Measurements from ENCODE around the gene GREM1.

DNA sequence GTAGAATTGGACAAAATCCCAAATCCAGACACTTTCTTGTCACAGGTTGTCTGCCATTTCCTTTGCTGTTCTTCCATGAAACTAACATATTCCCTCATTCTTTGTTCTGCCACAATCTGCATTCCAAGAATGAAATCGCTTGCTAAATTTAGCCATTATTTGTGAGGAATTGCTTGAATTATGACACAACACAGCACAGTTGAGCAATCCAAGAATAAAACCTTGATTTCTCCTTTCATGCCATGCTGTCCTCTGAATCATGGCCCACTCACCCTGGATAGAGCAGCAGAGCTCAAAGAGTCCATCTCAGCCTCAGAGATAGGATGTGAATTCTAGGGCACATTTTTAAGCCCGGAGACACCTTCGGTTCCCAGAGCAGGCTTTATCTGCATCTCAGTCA lies 35.2 kb upstream of the GREM1 start:
- TF ChIP-seq, protein P1, sequence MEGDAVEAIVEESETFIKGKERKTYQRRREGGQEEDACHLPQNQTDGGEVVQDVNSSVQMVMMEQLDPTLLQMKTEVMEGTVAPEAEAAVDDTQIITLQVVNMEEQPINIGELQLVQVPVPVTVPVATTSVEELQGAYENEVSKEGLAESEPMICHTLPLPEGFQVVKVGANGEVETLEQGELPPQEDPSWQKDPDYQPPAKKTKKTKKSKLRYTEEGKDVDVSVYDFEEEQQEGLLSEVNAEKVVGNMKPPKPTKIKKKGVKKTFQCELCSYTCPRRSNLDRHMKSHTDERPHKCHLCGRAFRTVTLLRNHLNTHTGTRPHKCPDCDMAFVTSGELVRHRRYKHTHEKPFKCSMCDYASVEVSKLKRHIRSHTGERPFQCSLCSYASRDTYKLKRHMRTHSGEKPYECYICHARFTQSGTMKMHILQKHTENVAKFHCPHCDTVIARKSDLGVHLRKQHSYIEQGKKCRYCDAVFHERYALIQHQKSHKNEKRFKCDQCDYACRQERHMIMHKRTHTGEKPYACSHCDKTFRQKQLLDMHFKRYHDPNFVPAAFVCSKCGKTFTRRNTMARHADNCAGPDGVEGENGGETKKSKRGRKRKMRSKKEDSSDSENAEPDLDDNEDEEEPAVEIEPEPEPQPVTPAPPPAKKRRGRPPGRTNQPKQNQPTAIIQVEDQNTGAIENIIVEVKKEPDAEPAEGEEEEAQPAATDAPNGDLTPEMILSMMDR (IDR thresholded peaks at IDR 0.05) = no peak
- no peak for TF ChIP-seq POLR2A (IDR thresholded peaks at IDR 0.05)

All from thyroid gland (tissue), 4 donors.